ENCODE measurements around the gene GRM7. TPM values are rescaled to one million over a fixed set of nuclear protein-coding genes. Genes with fewer than 3 reads are reported as not detected.
A peak's percentile ranks its signal among the peaks of the same experiment; 100 is the strongest.

The GRM7 gene
- total and polyA plus RNA-seq, 2 experiments from 2014 or later: 0.40 TPM; not detected in 1

DNA sequence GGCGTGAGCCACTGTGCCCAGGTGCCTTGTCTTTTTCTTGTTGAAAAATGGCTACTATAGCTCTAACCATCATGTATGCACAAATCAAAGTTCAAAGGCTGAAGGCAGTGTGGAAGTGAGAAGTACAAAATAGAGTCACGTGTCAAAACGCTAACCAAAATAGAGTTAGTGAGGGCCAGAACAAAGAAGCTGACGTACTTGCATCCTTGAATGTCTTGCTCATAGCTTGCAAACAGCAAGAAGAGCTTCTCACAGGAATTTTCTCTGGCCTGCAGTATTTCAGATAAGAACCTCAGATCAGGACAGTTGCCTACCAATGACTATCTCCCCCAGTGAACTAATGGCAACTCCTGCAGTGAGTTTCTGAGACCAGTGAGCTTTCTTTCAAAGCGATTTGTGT, 713.5 kb downstream of the GRM7 start:
- TF ChIP-seq ZNF114 (CRISPR knock-in tag; IDR thresholded peaks at IDR 0.05) (no peak), POLR2AphosphoS5 (IDR thresholded peaks at IDR 0.05; ENCODE audit: low read depth) (no peak), CREB1 (CRISPR knock-in tag; IDR thresholded peaks at IDR 0.05; ENCODE audit: low read depth) (no peak)
- TF ChIP-seq, protein P1, sequence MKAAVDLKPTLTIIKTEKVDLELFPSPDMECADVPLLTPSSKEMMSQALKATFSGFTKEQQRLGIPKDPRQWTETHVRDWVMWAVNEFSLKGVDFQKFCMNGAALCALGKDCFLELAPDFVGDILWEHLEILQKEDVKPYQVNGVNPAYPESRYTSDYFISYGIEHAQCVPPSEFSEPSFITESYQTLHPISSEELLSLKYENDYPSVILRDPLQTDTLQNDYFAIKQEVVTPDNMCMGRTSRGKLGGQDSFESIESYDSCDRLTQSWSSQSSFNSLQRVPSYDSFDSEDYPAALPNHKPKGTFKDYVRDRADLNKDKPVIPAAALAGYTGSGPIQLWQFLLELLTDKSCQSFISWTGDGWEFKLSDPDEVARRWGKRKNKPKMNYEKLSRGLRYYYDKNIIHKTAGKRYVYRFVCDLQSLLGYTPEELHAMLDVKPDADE (IDR thresholded peaks at IDR 0.05): no peak
- Histone ChIP-seq H3K27me3 (ENCODE audit: insufficient read depth) (no peaks in the 10 kb centered on the region), H3K36me3 (ENCODE audit: insufficient read depth) (no peaks in the 10 kb centered on the region), H3K9me2 (ENCODE audit: insufficient read depth) (no peaks in the 10 kb centered on the region), H3K4me2 (no peak overlapping the region), H3K4me3 (no peak overlapping the region), H3K79me2 (replicated peaks; ENCODE audit: insufficient read depth) (no peaks in the 10 kb centered on the region), H4K20me1 (replicated peaks; ENCODE audit: insufficient read depth) (no peaks in the 10 kb centered on the region), H3F3A (replicated peaks; ENCODE audit: low read depth) (no peaks in the 10 kb centered on the region), H3K4me1 (ENCODE audit: insufficient read depth) (no peaks in the 10 kb centered on the region), H3K27ac (ENCODE audit: low read depth) (no peak overlapping the region), H2AFZ (peak overlapping the region; percentile 54; the same call in 1 of the 2 replicates)
- Mint-ChIP-seq H3K4me3 (no peak overlapping the region), H3K36me3 (ENCODE audit: low read depth) (peaks cover 16% of the 10 kb centered on the region), H3K4me1 (no peaks in the 10 kb centered on the region), H3K27ac (no peak overlapping the region), H3K9me3 (peaks cover 17% of the 10 kb centered on the region), H3K27me3 (ENCODE audit: insufficient read depth, low read depth, poor library complexity) (no peaks in the 10 kb centered on the region)
- ATAC-seq (no peak), DNase-seq (ENCODE audit: low spot score) (no peak)

DNA sequence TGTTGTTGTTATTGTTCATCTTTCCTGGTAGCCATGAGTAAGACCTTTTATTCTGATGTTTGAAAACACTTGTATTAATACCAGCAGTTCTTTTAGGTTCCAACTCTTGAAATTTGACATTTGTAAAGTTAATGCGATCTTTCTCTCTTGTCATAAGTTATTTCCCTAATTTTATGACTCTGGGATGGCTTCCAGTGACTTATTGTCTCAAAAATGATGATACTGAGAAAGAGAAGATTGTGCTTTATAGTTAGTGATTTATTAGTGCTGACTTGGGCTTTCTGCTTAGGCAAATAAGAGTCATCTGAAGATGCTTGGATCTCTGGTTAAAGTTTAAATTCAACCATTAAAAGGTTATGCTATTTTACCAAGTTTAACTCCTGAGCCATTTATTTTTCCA, 715.2 kb downstream of the GRM7 start:
- H3K36me3 ChIP-seq (ENCODE audit: insufficient read depth): no peaks in the 10 kb centered on the region
- no peaks in the 10 kb centered on the region for H3K79me2 ChIP-seq (replicated peaks; ENCODE audit: insufficient read depth)
- H2AFZ ChIP-seq: no peak overlapping the region
- H3K9me2 ChIP-seq (ENCODE audit: insufficient read depth): no peaks in the 10 kb centered on the region
- Mint-ChIP-seq H3K4me1 (no peaks in the 10 kb centered on the region), H3K36me3 (ENCODE audit: low read depth) (peaks cover 8% of the 10 kb centered on the region), H3K27me3 (ENCODE audit: insufficient read depth, low read depth, poor library complexity) (no peaks in the 10 kb centered on the region), H3K9me3 (peaks cover 7% of the 10 kb centered on the region), H3K4me3 (no peak overlapping the region), H3K27ac (no peak overlapping the region)
- no peak overlapping the region for H3K27ac ChIP-seq (ENCODE audit: low read depth)
- ATAC-seq (no peak), DNase-seq (ENCODE audit: low spot score) (no peak)
- H3K27me3 ChIP-seq (ENCODE audit: insufficient read depth): no peaks in the 10 kb centered on the region
- no peaks in the 10 kb centered on the region for H3K4me1 ChIP-seq (ENCODE audit: insufficient read depth)
- H4K20me1 ChIP-seq (replicated peaks; ENCODE audit: insufficient read depth): no peaks in the 10 kb centered on the region
- TF ChIP-seq, protein P2, sequence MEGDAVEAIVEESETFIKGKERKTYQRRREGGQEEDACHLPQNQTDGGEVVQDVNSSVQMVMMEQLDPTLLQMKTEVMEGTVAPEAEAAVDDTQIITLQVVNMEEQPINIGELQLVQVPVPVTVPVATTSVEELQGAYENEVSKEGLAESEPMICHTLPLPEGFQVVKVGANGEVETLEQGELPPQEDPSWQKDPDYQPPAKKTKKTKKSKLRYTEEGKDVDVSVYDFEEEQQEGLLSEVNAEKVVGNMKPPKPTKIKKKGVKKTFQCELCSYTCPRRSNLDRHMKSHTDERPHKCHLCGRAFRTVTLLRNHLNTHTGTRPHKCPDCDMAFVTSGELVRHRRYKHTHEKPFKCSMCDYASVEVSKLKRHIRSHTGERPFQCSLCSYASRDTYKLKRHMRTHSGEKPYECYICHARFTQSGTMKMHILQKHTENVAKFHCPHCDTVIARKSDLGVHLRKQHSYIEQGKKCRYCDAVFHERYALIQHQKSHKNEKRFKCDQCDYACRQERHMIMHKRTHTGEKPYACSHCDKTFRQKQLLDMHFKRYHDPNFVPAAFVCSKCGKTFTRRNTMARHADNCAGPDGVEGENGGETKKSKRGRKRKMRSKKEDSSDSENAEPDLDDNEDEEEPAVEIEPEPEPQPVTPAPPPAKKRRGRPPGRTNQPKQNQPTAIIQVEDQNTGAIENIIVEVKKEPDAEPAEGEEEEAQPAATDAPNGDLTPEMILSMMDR (conservative IDR thresholded peaks at IDR 0.05; ENCODE audit: low read depth in 2 of 2): no peak
- no peak overlapping the region for H3K4me3 ChIP-seq
- H3F3A ChIP-seq (replicated peaks; ENCODE audit: low read depth): no peaks in the 10 kb centered on the region
- H3K4me2 ChIP-seq: no peak overlapping the region

DNA sequence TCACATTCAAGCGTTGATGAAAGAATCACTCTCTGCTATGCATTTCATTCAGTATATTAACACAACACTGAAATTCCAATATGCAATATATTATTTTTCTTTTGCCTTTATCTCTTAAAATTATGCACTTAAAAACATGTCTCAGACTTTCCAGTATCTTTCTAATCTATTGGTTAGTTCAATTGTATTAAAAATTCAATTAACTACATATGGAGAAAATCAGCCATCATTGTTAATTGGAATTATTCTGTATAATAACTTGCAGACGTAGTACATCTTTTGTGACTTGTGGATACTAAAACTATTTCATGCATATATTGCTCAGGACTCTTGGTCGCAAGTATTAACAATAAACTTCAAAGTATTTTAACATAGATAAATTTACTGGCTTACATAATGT, 715.6 kb downstream of the GRM7 start:
- Histone ChIP-seq H3K27ac (ENCODE audit: low read depth) (no peak overlapping the region), H4K20me1 (replicated peaks; ENCODE audit: insufficient read depth) (no peaks in the 10 kb centered on the region), H3K4me1 (ENCODE audit: insufficient read depth) (no peaks in the 10 kb centered on the region), H3K4me3 (no peak overlapping the region), H3F3A (replicated peaks; ENCODE audit: low read depth) (no peaks in the 10 kb centered on the region), H3K36me3 (ENCODE audit: insufficient read depth) (no peaks in the 10 kb centered on the region), H3K79me2 (replicated peaks; ENCODE audit: insufficient read depth) (no peaks in the 10 kb centered on the region), H3K4me2 (no peak overlapping the region), H2AFZ (no peak overlapping the region), H3K27me3 (ENCODE audit: insufficient read depth) (no peaks in the 10 kb centered on the region), H3K9me2 (ENCODE audit: insufficient read depth) (no peaks in the 10 kb centered on the region)
- Mint-ChIP-seq H3K36me3 (ENCODE audit: low read depth) (peaks cover 4% of the 10 kb centered on the region), H3K9me3 (peaks cover 3% of the 10 kb centered on the region), H3K4me3 (no peak overlapping the region), H3K27me3 (ENCODE audit: insufficient read depth, low read depth, poor library complexity) (no peaks in the 10 kb centered on the region), H3K27ac (no peak overlapping the region), H3K4me1 (no peaks in the 10 kb centered on the region)
- DNase-seq (ENCODE audit: low spot score) (no peak), ATAC-seq (no peak)
- TF ChIP-seq ZNF331 (CRISPR knock-in tag; IDR thresholded peaks at IDR 0.05; ENCODE audit: low read depth) (no peak), JUNB (IDR thresholded peaks at IDR 0.05; ENCODE audit: unreplicated experiment) (no peak), NANOG (IDR thresholded peaks at IDR 0.05; ENCODE audit: borderline replicate concordance) (no peak)
- TF ChIP-seq, protein P2 (conservative IDR thresholded peaks at IDR 0.05; ENCODE audit: low read depth in 2 of 2): no peak
